Tongue (tissue), 2 donors: Measurements from ENCODE around the gene NCK2. TPM values are rescaled to one million over a fixed set of nuclear protein-coding genes. Genes with fewer than 3 reads are reported as not detected.
"Not testable (repeated sequence)": the region's sequence is repeated elsewhere in the genome, so short reads cannot be mapped to it uniquely, and the experiment has no call there.

Experiments used
- DNase-seq: peaks from one replicate; pipeline ENCODE4 v3.0.0-alpha.2; 2015
- total RNA-seq: library from RNA; depleted of rRNA; stranded (reverse); fragments of >200 nt; gene quantifications from one replicate; pipeline ENCODE4 v1.2.3, GENCODE V29; 2014

Gene NCK2
- total RNA-seq, 1 donor from 2014 or later: 70.8 TPM

GRCh38 chr2:105756435-105756834, 11.7 kb downstream of the NCK2 start:
- no peak for DNase-seq

- not testable (repeated sequence) for DNase-seq
Observed at GRCh38 chr2:105756865-105757264, 12.2 kb downstream of the NCK2 start.

GRCh38 chr2:105757433-105757832, 12.7 kb downstream of the NCK2 start:
- DNase-seq: no peak

DNA sequence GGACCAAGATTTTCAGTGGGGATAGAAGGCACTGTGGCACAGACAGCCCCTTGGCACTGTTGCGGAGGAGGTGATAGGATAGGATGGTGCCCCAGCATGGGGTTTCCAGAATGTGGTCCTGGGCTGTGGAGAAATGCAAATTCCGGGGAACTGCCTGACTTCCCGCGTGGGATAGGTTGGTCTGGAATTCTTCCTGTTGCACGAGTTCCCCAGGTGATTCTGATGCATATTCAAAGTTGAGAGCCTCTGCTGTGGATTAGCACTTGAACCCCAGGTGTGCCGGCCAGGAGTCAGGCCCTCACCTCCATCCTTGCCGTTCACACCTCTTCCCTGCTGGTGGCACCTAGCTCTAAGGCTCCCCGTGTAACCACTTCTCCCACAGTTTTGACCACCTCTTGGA, 15.5 kb downstream of the NCK2 start:
- no peak for DNase-seq

GRCh38 chr2:105760639-105761337, 16.1 kb downstream of the NCK2 start:
- DNase-seq: no peak

DNA sequence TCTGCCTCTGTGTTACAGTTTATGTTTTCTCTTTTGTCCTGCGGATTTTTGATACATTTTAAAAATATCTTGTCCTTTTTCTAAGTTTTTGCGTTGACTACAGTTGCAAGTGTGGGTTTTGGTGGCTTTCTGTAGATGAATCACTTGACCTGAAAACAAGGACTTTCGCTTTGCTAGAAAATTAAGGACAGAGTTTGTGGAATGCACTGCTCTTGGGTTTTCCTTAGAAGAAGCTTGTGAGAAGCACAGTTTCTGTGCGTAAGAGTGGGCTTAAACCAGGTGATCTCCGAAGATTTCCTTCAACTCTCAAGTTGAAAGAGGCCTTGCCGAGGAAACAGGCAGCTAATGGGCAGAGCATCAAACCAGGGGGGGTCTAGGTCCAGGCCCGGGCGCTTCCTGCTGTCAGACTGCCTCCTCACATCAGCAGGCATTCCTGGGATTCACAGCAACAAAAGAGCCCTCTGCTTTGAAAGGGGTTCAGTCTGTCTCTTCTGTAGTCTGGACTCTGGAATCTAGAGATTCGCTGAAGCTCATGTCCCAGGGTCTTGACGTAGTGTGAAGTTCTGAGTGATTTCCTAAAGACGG, 17.3 kb downstream of the NCK2 start:
- DNase-seq: no peak

- no peak for DNase-seq
Observed at GRCh38 chr2:105763076-105763475, 18.4 kb downstream of the NCK2 start.

DNA sequence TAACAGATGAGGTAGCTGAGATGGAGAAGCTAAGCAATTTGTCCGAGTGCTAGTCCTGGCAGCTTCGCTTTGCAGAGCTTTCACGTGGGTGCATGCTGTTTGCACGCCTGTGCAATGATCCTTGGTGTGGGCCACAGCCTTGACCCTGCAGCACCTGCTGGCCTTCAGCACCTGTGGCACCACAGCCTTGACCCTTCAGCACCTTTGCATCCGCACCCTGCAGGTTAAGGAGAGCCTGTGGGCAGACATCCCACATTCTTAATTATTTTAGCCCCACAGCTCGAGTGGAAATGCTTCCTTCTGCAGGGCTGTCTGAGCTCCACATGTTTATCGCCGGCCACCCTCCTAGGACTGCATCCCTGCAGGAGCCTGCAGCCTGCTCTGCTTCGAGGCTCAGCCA, 19.3 kb downstream of the NCK2 start:
- no peak for DNase-seq

- no peak for DNase-seq
Observed at GRCh38 chr2:105765415-105766299, 20.9 kb downstream of the NCK2 start.

DNA sequence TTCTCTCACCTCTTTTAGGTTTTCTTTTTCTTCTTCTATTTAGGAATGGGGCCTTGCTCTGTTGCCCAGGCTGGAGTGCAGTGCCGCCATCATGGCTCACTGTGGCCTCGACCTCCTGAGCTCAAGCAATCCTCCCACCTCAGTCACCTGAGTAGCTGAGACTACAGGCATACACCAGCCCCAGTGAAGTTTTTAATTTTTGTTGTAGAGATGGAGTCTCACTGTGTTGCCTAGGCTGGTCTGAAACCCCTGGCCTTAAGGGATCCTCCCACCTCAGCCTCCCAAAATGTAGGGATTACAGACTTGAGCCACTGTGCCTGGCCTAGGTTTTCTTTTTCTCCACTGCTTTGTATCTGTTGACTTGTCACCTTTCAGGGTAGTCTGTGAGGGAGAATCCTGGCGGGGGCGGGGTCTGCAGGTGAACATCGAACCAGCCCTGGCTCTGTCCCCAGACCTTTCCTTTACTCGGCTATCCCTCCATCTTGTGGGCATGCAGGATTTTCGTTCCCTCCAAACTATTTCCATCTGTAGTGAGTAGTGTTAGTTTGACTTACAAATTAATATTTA, 21.7 kb downstream of the NCK2 start:
- DNase-seq: no peak

- no peak for DNase-seq
Observed at GRCh38 chr2:105768176-105768575, 23.5 kb downstream of the NCK2 start.

DNA sequence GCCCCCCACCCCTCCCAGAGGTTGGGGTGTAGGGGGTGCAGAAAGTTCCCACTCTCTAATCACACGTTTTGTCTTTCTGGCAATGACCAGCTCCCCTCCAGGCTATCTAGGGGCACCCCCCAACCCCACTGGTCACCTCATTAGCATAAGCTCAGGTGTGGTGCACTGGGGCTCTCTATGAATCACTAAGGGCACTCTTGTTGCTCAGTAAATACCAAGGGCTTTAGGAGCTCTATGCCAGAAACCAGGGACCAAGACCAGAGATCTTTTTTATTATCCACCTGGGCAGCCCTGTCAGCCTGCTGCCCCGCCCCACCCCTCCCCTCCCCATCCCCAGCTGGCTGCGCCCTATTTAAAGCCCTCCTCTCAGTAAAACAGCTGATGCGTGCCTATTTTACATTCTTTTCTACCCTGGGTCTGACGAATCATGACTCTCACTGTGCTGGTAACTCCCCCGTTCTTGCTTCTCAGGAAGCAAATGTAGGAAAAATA, 24.3 kb downstream of the NCK2 start:
- DNase-seq: peak; percentile 68

DNA sequence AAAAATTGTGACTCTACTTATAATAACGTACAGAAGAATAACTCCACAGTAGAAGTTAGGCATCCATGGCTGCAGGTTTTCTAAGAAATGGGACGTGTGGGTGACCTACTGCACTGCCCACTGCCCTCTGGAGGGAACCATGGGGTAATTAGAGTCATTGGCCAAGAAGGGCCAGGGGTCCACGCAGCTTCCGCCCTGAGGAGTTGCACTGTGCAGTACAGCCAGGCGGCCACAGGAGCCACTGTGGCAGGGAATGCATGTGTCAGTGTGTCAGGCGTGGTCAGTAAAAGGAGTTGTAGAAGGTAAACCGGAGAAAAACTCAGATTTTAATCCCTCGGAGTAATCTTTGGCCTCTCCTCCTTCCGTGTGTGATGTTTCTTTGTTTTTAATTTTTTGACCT, 24.8 kb downstream of the NCK2 start:
- no peak for DNase-seq

- no peak for DNase-seq
Observed at GRCh38 chr2:105770149-105770548, 25.4 kb downstream of the NCK2 start.

GRCh38 chr2:105771291-105771690, 26.6 kb downstream of the NCK2 start:
- DNase-seq: not testable (repeated sequence)

DNA sequence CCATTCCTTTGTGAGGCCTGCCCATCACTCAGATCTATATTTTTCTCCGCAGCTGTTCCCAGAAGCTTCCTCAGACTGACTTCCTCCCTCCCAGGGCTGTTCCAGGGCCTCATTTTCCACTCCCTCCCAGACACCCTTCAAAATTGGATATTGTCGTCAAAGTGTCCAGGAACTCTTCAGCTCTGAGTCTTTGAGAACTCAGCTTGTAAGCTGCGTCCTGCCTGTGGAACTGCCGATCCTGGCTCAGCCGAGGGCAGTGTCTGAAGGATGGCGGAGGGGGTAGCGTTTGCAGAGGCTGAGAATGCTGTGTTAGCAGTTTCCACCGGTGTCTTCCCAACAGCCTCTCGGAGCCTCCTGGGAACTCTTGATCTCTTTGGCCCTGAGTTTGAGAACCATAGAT, 27.1 kb downstream of the NCK2 start:
- DNase-seq: peak; percentile 79

DNA sequence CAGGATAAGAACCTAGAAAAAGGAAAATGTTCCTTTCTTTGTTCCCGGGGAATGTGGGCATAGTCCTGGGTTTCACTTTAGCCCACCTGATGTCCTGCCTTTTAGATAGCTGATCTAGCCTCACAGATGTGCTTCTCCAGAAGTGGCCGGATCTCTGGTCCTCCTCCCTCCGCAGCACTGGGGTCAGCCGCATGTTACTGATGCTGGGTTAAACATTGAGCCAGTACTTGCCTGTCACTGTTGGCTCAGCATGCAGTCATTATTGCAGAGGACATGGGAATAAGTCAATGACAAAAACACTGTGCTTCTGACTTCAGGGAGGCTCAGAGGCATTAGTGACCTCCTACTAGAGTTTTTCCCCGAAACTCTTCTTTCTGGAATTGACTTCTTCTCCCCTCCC, 27.6 kb downstream of the NCK2 start:
- no peak for DNase-seq

DNA sequence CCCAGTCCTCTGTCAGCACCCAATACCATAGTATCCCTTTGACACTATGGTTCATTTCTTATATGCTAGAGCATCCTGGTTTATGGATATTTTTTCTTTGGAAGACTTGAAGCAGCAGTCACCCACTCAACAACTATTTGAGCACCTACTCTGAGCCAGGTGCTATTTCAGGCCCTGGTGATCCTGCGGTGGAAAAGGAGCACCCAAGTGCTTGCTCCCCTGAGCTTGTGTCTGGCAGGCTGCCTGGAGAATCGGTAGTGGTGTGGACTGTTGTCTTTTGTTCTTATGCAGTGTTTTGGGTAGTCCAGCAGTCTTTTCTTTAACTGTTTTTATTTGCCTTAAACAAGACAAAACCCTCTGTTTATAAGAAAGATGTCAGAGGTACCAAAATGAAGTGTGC, 28.9 kb downstream of the NCK2 start:
- no peak for DNase-seq

DNA sequence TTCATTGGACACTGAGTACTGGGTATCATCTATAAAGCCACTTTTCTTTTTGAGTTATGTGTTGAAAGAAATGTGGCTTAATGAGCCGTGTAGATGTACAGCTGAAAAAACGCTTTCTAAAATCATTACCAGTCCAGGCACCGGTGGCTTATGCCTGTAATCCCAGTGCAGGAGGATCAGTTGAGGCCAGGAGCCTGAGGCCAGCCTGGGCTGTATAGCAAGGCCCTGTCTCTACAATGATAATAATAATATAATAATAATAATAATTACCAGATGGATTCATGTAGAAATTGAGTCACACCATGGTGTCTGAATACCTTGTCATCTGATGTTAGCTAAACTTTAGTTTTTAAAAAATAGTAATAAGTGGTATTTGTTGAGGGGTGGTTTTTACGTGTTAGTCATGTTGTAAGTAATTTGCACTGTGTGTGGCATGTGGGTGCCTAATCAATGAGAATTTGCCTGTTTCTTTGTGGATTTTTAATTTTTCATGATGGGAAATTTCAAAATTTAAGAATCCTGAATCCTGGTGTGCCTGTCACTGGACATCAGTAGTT, 30.1 kb downstream of the NCK2 start:
- no peak for DNase-seq

- DNase-seq: no peak
Observed at GRCh38 chr2:105775809-105776559, 31.3 kb downstream of the NCK2 start.

- no peak for DNase-seq
Observed at GRCh38 chr2:105776560-105776928, 31.8 kb downstream of the NCK2 start.

DNA sequence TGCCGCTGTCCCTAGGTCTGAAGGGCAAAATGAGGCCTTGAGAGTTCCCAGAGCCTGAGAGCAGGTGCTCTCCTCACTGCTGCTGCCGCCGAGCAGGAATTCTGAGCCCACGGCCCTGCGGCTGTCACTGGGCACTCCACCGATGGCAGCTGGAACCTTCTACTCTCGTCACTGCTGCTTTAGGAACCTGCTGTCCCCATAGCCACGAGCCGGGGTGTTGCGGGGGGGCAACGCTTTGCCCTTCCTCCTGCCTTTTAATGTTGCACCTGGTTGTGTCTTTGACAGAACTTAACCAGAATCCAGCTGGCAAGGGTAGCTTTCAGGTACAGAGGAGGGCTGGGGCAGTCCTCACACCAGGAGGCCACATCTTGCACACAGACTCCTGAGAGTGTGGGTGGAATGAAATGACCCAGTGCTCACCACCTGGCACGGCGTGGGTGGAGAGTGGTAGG, 32.3 kb downstream of the NCK2 start:
- DNase-seq: peak; percentile 74
